Measurements from ENCODE around the gene QKI.
A peak's percentile ranks its signal among the peaks of the same experiment; 100 is the strongest.
"Not testable (repeated sequence)": the region's sequence is repeated elsewhere in the genome, so short reads cannot be mapped to it uniquely, and the experiment has no call there.

QKI gene

GRCh38 chr6:163414117-163414945 is at the start of gene QKI:
TSS of gene QKI (plus strand) at chr6:163414718. CDS start at chr6:163415194, 476 bp downstream.
- peak; percentile 89 for DNase-seq (ENCODE audit: low spot score)

GRCh38 chr6:163366288-163366687 is 48.2 kb upstream of the QKI start:
- DNase-seq (ENCODE audit: low spot score) = no peak

- no peak for DNase-seq (ENCODE audit: low spot score)
Measured at GRCh38 chr6:163367497-163368183, 46.9 kb upstream of the QKI start.

- DNase-seq (ENCODE audit: low spot score) = no peak
Measured at GRCh38 chr6:163369141-163369540, 45.4 kb upstream of the QKI start.

- DNase-seq (ENCODE audit: low spot score) = no peak
Measured at GRCh38 chr6:163369628-163370365, 44.7 kb upstream of the QKI start.

GRCh38 chr6:163370464-163371117 is 43.9 kb upstream of the QKI start:
- no peak for DNase-seq (ENCODE audit: low spot score)

GRCh38 chr6:163371129-163371528 is 43.4 kb upstream of the QKI start:
- no peak for DNase-seq (ENCODE audit: low spot score)

GRCh38 chr6:163373240-163373639 is 41.3 kb upstream of the QKI start:
- DNase-seq (ENCODE audit: low spot score) = no peak

- no peak for DNase-seq (ENCODE audit: low spot score)
Measured at GRCh38 chr6:163375361-163375760, 39.2 kb upstream of the QKI start.

GRCh38 chr6:163376187-163376586 is 38.3 kb upstream of the QKI start:
- no peak for DNase-seq (ENCODE audit: low spot score)

GRCh38 chr6:163377561-163377960 is 37.0 kb upstream of the QKI start:
- no peak for DNase-seq (ENCODE audit: low spot score)

GRCh38 chr6:163380216-163380615 is 34.3 kb upstream of the QKI start:
- no peak for DNase-seq (ENCODE audit: low spot score)

GRCh38 chr6:163381118-163381756 is 33.3 kb upstream of the QKI start:
- no peak for DNase-seq (ENCODE audit: low spot score)

- not testable (repeated sequence) for DNase-seq (ENCODE audit: low spot score)
Measured at GRCh38 chr6:163383396-163383795, 31.1 kb upstream of the QKI start.

GRCh38 chr6:163383912-163384311 is 30.6 kb upstream of the QKI start:
- DNase-seq (ENCODE audit: low spot score) = no peak

- DNase-seq (ENCODE audit: low spot score) = no peak
Measured at GRCh38 chr6:163384510-163384909, 30.0 kb upstream of the QKI start.

- not testable (repeated sequence) for DNase-seq (ENCODE audit: low spot score)
Measured at GRCh38 chr6:163385503-163385902, 29.0 kb upstream of the QKI start.

- DNase-seq (ENCODE audit: low spot score) = no peak
Measured at GRCh38 chr6:163386329-163386908, 28.1 kb upstream of the QKI start.

- DNase-seq (ENCODE audit: low spot score) = no peak
Measured at GRCh38 chr6:163387317-163387716, 27.2 kb upstream of the QKI start.

GRCh38 chr6:163389354-163389753 is 25.2 kb upstream of the QKI start:
- no peak for DNase-seq (ENCODE audit: low spot score)

- no peak for DNase-seq (ENCODE audit: low spot score)
Measured at GRCh38 chr6:163390770-163391169, 23.7 kb upstream of the QKI start.

All from pons (tissue), 1 donor.